Loucy (cell line): ENCODE measurements around the gene SMG6.

ENCODE experiments used
- CTCF ChIP-seq: fragments of 200-600 bp; sonication (generic); conservative IDR thresholded peaks from 2 replicates; pipeline ENCODE4 v1.5.1; 2014; ENCODE audit warnings: mild to moderate bottlenecking, antibody characterized with exemption, low read length
- EZH2phosphoT487 ChIP-seq: fragments of 200-600 bp; IDR thresholded peaks from 2 replicates; pipeline ENCODE4 v1.6.1; 2018; ENCODE audit warnings: antibody characterized with exemption, mild to moderate bottlenecking, moderate library complexity, borderline replicate concordance

DNA sequence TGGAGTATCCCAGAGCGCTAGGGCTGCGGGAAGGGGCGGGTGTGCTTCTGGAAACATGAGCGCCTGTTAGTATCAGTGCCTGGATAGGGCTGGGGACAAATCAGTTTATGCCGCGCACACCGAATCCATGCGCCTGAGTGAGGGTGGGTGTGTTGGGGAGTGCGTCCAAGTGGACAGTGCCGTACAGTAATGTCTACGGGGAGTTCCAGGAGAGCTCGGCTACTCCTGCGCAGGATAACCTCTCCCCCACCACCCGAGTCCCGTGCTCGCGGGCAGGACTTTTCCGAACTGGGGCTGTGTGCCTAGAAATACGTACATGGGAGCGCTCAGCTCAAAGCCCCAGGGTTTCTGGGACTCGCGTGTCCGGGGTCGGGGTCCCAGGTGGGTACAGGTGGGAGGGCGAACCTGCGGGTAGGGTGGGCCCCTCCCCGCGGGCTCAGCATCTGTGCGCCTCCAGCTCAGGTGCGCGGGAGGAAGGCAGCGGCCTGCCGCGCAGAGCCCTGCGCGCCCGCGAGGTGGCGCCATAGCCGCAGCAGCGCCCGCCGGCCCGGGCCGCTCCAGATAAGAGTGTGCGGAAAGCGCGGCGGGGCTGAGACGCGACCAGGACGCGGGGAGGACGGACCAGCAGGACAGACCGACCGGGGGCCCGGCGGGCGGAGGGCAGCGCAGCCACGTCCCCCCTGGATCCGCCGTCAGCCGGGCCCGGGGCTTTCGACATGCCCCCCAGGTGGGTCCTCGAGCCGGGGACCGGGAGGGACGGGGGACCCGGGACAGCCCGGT lies 248.9 kb downstream of the SMG6 start, which contains the start of gene HIC1:
- TF ChIP-seq CTCF (peak; percentile 77), EZH2phosphoT487 (no peak)
